K562 (cell line): Measurements from ENCODE around the gene PCID2. TPM values are rescaled to one million over a fixed set of nuclear protein-coding genes. Genes with fewer than 3 reads are reported as not detected.

Experiments used
- ATAC-seq: fragments of 200-7000 bp; cut with Tn5 transposase; 3 replicates; pipeline ENCODE4 v1.9.1; 2020; ENCODE audit warnings: moderate library complexity
- BruUV-seq: library from RNA; stranded (reverse); fragments of 400-500 nt; replicated peaks from 2 replicates; lab custom pipeline; 2021; lab: Mats Ljungman, UMichigan
- CTCF ChIA-PET: fragments of 300-600 bp; formaldehyde crosslinking; extraction: SDS; loops from one replicate; lab custom pipeline; 2021; ENCODE audit warnings: low intra/inter-chr PET ratio; lab: Yijun Ruan, JAX
- POLR2A ChIA-PET: fragments of 300-600, 350-650 bp; sonication (Branson Sonifier 250); formaldehyde crosslinking; extraction: SDS; loops from one replicate; lab custom pipeline; 2021; ENCODE audit warnings: antibody characterized with exemption, inconsistent platforms; lab: Yijun Ruan, JAX
- DNase-seq, 4 experiments: peaks; one replicate each; pipeline versions ENCODE4 v3.0.0 to v3.0.0-alpha.2; 2011 to 2018; ENCODE audit warnings: low spot score in 3 of 4, mixed read lengths in 3 of 4; ENCODE audit errors: extremely low read depth in 1 of 4
- FAIRE-seq: peaks from 2 replicates; lab custom pipeline; 2011; peaks lifted over from hg19 to GRCh38; lab: Jason Lieb, UNC
- H2AFZ ChIP-seq: 2 replicates; pipeline ENCODE4 v1.6.0; 2011; ENCODE audit warnings: low read depth, low read length, control low read depth, inconsistent platforms
- H3K27ac ChIP-seq: fragments of 200-600 bp; 3 replicates; pipeline ENCODE4 v1.8.0; 2011; ENCODE audit warnings: low read depth, mild to moderate bottlenecking, control low read depth, inconsistent platforms, low read length, moderate library complexity, mixed read lengths; ENCODE audit errors: extremely low read depth
- H3K27me3 ChIP-seq, 2 experiments: fragments of 300-600 bp in 1 of 2; 2 replicates in 1 of 2; 3 replicates in 1 of 2; pipeline versions ENCODE4 v1.6.0 to v1.8.0; 2011; ENCODE audit warnings: inconsistent platforms in 2 of 2, low read length in 2 of 2, mild to moderate bottlenecking in 1 of 2, mixed read lengths in 1 of 2, moderate library complexity in 1 of 2; ENCODE audit not compliant: control insufficient read depth in 2 of 2, insufficient read depth in 2 of 2
- H3K36me3 ChIP-seq: fragments of 300-600 bp; 3 replicates; pipeline ENCODE4 v1.8.0; 2011; ENCODE audit warnings: mild to moderate bottlenecking, low read length, inconsistent platforms; ENCODE audit not compliant: control insufficient read depth, insufficient read depth
- H3K4me1 ChIP-seq, 2 experiments: fragments of 200-600 bp in 1 of 2; replicated peaks in 1 of 2; 2 replicates in 1 of 2; 3 replicates in 1 of 2; pipeline versions ENCODE4 v1.5.1 to v1.8.0; 2011; ENCODE audit warnings: inconsistent platforms in 2 of 2, low read length in 2 of 2, mild to moderate bottlenecking in 1 of 2, mixed read lengths in 1 of 2, moderate library complexity in 1 of 2; ENCODE audit not compliant: control insufficient read depth in 2 of 2, insufficient read depth in 2 of 2
- H3K4me2 ChIP-seq: 2 replicates; pipeline ENCODE4 v1.6.1; 2011; ENCODE audit warnings: low read length, control low read depth, inconsistent platforms, mixed read lengths; ENCODE audit not compliant: insufficient read depth
- H3K4me3 ChIP-seq: fragments of 200-600 bp; sonication (generic), shearing (Covaris generic); 2 replicates; pipeline ENCODE4 v1.5.1; 2016; ENCODE audit warnings: control low read depth, inconsistent platforms
- H3K79me2 ChIP-seq: fragments of 200-600 bp; 3 replicates; pipeline ENCODE4 v1.8.0; 2011; ENCODE audit warnings: low read length, inconsistent platforms; ENCODE audit not compliant: control insufficient read depth, insufficient read depth
- H3K9ac ChIP-seq, 2 experiments: 2 replicates each; pipeline versions ENCODE4 v1.6.0 to v1.6.1; 2011; ENCODE audit warnings: low read depth in 2 of 2, low read length in 2 of 2, control low read depth in 1 of 2, inconsistent platforms in 1 of 2, mild to moderate bottlenecking in 1 of 2, mixed read lengths in 1 of 2; ENCODE audit not compliant: insufficient read depth in 1 of 2
- H3K9me1 ChIP-seq: one replicate; pipeline ENCODE4 v1.6.0; 2011; ENCODE audit warnings: inconsistent platforms, mild to moderate bottlenecking, low read length, moderate library complexity; ENCODE audit not compliant: control insufficient read depth, insufficient read depth
- H3K9me3 ChIP-seq: replicated peaks from 2 replicates; pipeline ENCODE4 v1.5.1; 2011; ENCODE audit warnings: low read depth, low read length, inconsistent platforms; ENCODE audit not compliant: control insufficient read depth, insufficient read depth
- H4K20me1 ChIP-seq: replicated peaks from 2 replicates; pipeline ENCODE4 v1.6.1; 2011; ENCODE audit warnings: low read length, inconsistent platforms, mixed read lengths; ENCODE audit not compliant: control insufficient read depth, insufficient read depth
- FOXJ3 ChIP-seq: sonication (generic); formaldehyde crosslinking; IDR thresholded peaks from 2 replicates; pipeline ENCODE4 v1.4.0; 2020; ENCODE audit warnings: mild to moderate bottlenecking, missing genetic modification reagents
- ZNF316 ChIP-seq: fragments of 450-650 bp; IDR thresholded peaks from 2 replicates; pipeline ENCODE4 v1.6.1; 2016
- WGBS: fragments of 100-300 bp; shearing (Covaris generic); methylation state at CpG from one replicate; pipeline ENCODE4 v1.1.6; 2016; ENCODE audit warnings: low coverage, mixed read lengths; ENCODE audit not compliant: insufficient coverage; ENCODE audit errors: missing lambda C conversion rate; 5-methylcytosine and 5-hydroxymethylcytosine counted together
- in situ Hi-C: fragments of 300-500 bp; cut with MboI; formaldehyde crosslinking; loops from 4 replicates; pipeline ENCODE4 v1.15.0; 2018; ENCODE audit warnings: inconsistent platforms, mixed read lengths
- intact Hi-C: fragments of 100-400 bp; cut with micrococcal nuclease; formaldehyde crosslinking; loops from 2 replicates; pipeline ENCODE4 v1.14.2; 2022
- polyA plus RNA-seq, 8 experiments: library from polyadenylated mRNA; depleted of rRNA in 4 of 8; stranded (reverse) in 5 of 8; unstranded in 3 of 8; fragments of >200 nt; fragmentation: Nextera tagmentation in 2 of 8; fragmentation: Illumina TruSeq in 1 of 8; extraction: Ambion mirVana in 2 of 8; extraction: Trizol in 1 of 8; gene quantifications; 2 replicates each; pipeline versions ENCODE4 v1.2.1 to v1.2.3, GENCODE V29; 2011 to 2014; ENCODE audit warnings: inconsistent platforms in 1 of 8, missing spikeins in 1 of 8
- total RNA-seq, 7 experiments: library from RNA; depleted of rRNA in 6 of 7; stranded (reverse); fragments of >200 nt in 6 of 7; fragmentation: Illumina TruSeq in 2 of 7; extraction: Trizol in 2 of 7; gene quantifications; 2 replicates each; pipeline versions ENCODE4 v1.2.1 to v1.2.3, GENCODE V29; 2011 to 2021; ENCODE audit warnings: low replicate concordance in 1 of 7
- TF ChIP-seq, protein P1 (sequence below): IDR thresholded peaks from 2 replicates; pipeline ENCODE4 v1.6.1; 2016; ENCODE audit warnings: missing genetic modification characterization, missing compliant biosample characterization

Gene PCID2
- total and polyA plus RNA-seq, 9 of the 15 experiments (the other 6 are each of a cell fraction or from before 2014, with no cell fraction given): 39.6 to 117 (median 59.6) TPM

DNA sequence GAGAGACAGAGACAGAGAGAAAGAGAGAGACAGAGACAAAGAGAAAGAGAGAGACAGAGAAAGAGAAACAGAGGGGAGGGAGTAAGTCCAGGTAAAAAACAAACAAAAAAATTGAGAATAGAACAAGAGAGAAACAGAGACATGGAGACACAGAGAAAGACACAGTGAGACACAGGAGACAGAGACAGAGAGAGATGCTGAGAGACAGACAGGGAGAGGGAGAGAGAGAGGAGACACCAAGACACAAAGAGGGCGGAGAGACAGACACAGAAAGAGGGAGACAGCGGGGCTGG is 55.8 kb downstream of the PCID2 start:
- FAIRE-seq (no peak), ATAC-seq (no peak), DNase-seq (no peak)
- Histone ChIP-seq H3K9me3 (no peaks in the 10 kb centered on the region; the same call in 1 of the 2 replicates), H3K4me1 (peaks cover 19 to 25% of the 10 kb centered on the region in 2 experiments; a peak in 4 of 5 replicates), H3K79me2 (no peaks in the 10 kb centered on the region), H2AFZ (peak overlapping the region; percentile 66), H3K4me3 (no peak overlapping the region), H3K9ac (no peak overlapping the region), H4K20me1 (no peaks in the 10 kb centered on the region), H3K4me2 (no peak overlapping the region), H3K36me3 (no peaks in the 10 kb centered on the region), H3K9me1 (no peaks in the 10 kb centered on the region), H3K27ac (no peak overlapping the region), H3K27me3 (peaks cover 0 to 9% of the 10 kb centered on the region in 2 experiments; a peak in 2 of 5 replicates)
- BruUV-seq: no TSS peak
- in situ Hi-C loops (no loop called here), intact Hi-C loops (no loop called here)
- TF ChIP-seq FOXJ3 (CRISPR knock-in tag): no peak
- TF ChIP-seq ZNF316: no peak
- TF ChIP-seq, protein P1, sequence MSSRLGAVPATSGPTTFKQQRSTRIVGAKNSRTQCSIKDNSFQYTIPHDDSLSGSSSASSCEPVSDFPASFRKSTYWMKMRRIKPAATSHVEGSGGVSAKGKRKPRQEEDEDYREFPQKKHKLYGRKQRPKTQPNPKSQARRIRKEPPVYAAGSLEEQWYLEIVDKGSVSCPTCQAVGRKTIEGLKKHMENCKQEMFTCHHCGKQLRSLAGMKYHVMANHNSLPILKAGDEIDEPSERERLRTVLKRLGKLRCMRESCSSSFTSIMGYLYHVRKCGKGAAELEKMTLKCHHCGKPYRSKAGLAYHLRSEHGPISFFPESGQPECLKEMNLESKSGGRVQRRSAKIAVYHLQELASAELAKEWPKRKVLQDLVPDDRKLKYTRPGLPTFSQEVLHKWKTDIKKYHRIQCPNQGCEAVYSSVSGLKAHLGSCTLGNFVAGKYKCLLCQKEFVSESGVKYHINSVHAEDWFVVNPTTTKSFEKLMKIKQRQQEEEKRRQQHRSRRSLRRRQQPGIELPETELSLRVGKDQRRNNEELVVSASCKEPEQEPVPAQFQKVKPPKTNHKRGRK (tag): 0 out of 2 replicates have a peak, but pooled peaks have one; percentile 43
- ChIA-PET CTCF (no interaction called here), POLR2A (no interaction called here)
- WGBS: 86% methylated on average over 1 of the region's 2 CpGs
